Neutrophil (primary cell): ENCODE measurements around the gene MMP10.

ENCODE experiments used
- H3K27ac ChIP-seq: fragments of 200-600 bp; sonication (generic); 2 replicates; pipeline ENCODE4 v1.5.1; 2016; ENCODE audit warnings: mild to moderate bottlenecking, moderate library complexity
- H3K27me3 ChIP-seq: fragments of 200-600 bp; sonication (generic); 2 replicates; pipeline ENCODE4 v1.6.0; 2016; ENCODE audit warnings: mild to moderate bottlenecking
- H3K36me3 ChIP-seq: fragments of 200-600 bp; sonication (generic); 2 replicates; pipeline ENCODE4 v1.5.1; 2017
- H3K4me1 ChIP-seq, 2 experiments: fragments of 200-600 bp in 1 of 2; sonication (generic) in 1 of 2; 1 replicate in 1 of 2; 2 replicates in 1 of 2; pipeline versions ENCODE4 v1.5.1 to v1.6.1; 2013 to 2016; ENCODE audit warnings: low read depth in 1 of 2, low read length in 1 of 2, mild to moderate bottlenecking in 1 of 2, moderate library complexity in 1 of 2; ENCODE audit not compliant: control insufficient read depth in 1 of 2, insufficient read depth in 1 of 2
- H3K4me3 ChIP-seq, 2 experiments: fragments of 200-600 bp in 1 of 2; sonication (generic) in 1 of 2; 1 replicate in 1 of 2; 2 replicates in 1 of 2; pipeline ENCODE4 v1.5.1; 2013 to 2016; ENCODE audit warnings: low read depth in 1 of 2, low read length in 1 of 2, mild to moderate bottlenecking in 1 of 2, moderate library complexity in 1 of 2
- H3K9me3 ChIP-seq: fragments of 200-600 bp; sonication (generic); 2 replicates; pipeline ENCODE4 v1.5.1; 2016
- TF ChIP-seq, protein P1 (sequence below): fragments of 200-600 bp; sonication (generic); IDR thresholded peaks from 2 replicates; pipeline ENCODE4 v1.5.1; 2016; ENCODE audit warnings: antibody characterized with exemption

The MMP10 gene

DNA sequence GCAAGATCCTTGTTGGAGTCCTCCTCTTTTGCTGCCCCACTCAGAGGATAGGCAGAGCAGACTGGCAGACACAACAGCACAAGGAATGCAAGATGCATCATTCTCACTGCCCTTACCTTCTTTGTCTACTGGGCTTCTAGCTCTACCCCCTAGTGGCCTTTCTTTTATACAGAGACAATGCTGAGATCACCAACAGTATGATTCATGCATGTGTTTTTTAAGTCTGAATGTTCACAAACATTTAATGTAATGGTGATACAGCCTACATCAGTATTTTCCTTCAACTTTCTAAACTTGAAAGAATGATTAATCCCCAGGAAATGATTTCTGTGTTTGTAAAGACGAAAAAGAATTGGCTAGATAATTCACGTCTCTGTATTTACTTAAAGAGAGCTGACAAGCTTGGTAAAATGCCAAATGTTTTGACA lies at the start of gene MMP10:
Gene MMP10 (minus strand): TSS at position 138 of the 428 bp plus-strand sequence. CDS start 37 bp downstream, at position 101.
- no peaks in the 10 kb centered on the region for H3K9me3 ChIP-seq
- peaks cover 53% of the 10 kb centered on the region for H3K27me3 ChIP-seq
- no peaks in the 10 kb centered on the region for H3K36me3 ChIP-seq
- TF ChIP-seq, protein P1, sequence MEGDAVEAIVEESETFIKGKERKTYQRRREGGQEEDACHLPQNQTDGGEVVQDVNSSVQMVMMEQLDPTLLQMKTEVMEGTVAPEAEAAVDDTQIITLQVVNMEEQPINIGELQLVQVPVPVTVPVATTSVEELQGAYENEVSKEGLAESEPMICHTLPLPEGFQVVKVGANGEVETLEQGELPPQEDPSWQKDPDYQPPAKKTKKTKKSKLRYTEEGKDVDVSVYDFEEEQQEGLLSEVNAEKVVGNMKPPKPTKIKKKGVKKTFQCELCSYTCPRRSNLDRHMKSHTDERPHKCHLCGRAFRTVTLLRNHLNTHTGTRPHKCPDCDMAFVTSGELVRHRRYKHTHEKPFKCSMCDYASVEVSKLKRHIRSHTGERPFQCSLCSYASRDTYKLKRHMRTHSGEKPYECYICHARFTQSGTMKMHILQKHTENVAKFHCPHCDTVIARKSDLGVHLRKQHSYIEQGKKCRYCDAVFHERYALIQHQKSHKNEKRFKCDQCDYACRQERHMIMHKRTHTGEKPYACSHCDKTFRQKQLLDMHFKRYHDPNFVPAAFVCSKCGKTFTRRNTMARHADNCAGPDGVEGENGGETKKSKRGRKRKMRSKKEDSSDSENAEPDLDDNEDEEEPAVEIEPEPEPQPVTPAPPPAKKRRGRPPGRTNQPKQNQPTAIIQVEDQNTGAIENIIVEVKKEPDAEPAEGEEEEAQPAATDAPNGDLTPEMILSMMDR = no peak
- no peaks in the 10 kb centered on the region for H3K4me1 ChIP-seq
- no peak within 1 kb of the TSS for H3K27ac ChIP-seq
- no peak within 1 kb of the TSS for H3K4me3 ChIP-seq

DNA sequence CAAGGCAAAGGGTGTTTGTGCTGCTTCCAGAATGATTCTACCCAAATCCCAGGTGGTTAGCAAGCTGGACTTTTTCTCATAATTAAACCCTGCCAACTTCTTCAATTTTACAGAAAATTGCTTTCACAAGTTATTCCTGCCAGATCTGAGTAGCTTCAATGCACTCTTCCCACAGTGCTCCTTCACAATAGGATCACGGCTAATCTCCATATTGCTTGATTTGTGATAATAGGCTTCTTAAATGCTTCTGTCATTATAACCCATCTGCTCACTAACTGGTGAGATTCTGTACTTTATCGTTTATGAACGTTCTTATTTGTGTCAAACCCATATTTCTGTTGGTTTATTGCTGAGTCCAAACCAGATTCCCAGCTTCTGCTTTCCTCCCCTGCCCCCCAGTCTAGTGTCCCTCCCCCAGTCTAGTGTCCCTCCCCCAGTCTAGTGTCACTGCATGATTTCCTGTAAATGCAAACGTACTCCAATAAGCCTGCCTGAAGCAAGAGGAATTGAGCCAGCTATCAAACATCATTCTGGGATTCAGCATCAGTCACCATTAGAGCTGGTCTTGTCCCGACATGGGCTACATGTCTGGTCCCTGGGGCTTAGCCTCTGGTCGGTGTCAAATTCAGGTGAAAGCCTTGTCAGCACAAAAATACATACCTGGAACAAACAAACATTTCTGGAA lies 49.0 kb upstream of the MMP10 start:
- H3K27me3 ChIP-seq = peaks cover 57% of the 10 kb centered on the region
- H3K4me1 ChIP-seq = peaks cover 0 to 4% of the 10 kb centered on the region in 2 experiments
- no peaks in the 10 kb centered on the region for H3K9me3 ChIP-seq
- H3K27ac ChIP-seq = no peak overlapping the region
- no peak overlapping the region for H3K4me3 ChIP-seq
- no peaks in the 10 kb centered on the region for H3K36me3 ChIP-seq
- TF ChIP-seq, protein P1 = no peak

DNA sequence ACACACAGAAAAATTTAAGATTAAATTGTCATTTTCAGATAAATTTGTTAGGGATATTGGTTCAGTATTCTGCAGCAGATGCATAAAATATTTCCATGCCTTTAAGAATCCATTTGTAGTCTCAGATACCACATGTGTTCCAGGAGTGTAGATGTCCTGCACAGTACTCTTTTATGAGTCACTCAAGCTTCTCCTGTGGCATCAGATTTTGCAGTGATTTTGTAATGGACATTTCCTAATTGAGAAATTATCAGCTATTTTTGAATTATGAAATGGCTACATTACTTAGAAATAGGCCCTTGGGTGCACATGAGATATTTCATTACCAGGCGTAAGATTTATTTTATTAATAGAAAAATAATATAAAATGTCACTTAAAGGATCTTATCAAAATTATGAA lies 44.1 kb upstream of the MMP10 start:
- Histone ChIP-seq H3K27ac (no peak overlapping the region), H3K4me1 (peaks cover 0 to 5% of the 10 kb centered on the region in 2 experiments), H3K36me3 (no peaks in the 10 kb centered on the region), H3K4me3 (no peak overlapping the region), H3K9me3 (no peaks in the 10 kb centered on the region), H3K27me3 (peaks cover 15% of the 10 kb centered on the region)
- TF ChIP-seq, protein P1 = no peak

DNA sequence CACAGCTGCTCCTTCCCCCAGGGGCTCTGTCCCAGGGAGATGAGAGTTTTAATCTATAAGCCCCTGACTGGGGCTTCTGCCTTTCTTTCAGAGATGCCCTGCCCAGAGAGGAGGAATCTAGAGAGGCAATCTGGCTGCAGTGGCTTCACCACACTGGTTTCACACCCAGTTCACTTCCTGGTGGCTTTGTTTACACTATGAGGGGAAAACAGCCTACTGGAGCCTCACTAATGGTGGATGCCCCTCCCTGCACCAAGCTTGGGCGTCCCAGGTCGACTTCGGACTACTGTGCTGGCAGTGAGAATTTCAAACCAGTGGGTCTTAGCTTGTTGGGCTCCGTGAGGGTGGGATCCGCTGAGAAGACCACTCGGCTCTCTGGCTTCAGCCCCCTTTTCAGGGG lies 39.1 kb upstream of the MMP10 start:
- Histone ChIP-seq H3K4me3 (no peak overlapping the region), H3K36me3 (no peaks in the 10 kb centered on the region), H3K4me1 (peaks cover 0 to under 1% of the 10 kb centered on the region in 2 experiments), H3K9me3 (no peaks in the 10 kb centered on the region), H3K27me3 (peaks cover 7% of the 10 kb centered on the region), H3K27ac (no peak overlapping the region)
- TF ChIP-seq, protein P1 = no peak

DNA sequence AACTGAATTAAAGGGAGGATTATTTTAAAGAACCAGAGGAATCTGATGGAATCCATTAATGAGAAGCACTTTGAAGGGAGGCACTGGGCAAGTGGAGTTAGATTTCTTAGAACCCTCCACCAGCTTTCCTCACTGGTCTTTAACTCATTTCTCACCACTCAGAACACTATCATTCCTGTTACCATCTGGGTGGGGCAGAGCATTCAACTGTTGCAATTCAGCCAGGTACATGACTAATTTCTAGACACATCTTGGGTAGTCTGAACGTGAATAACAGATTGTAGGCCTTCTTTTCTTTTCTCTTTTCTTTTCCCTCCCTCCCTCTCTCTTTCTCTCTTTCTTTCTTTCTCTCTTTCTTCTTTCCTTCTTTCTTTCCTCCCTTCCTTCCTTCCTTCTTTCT lies 33.1 kb upstream of the MMP10 start:
- TF ChIP-seq, protein P1 = no peak
- Histone ChIP-seq H3K9me3 (no peaks in the 10 kb centered on the region), H3K4me1 (no peaks in the 10 kb centered on the region), H3K36me3 (no peaks in the 10 kb centered on the region), H3K4me3 (no peak overlapping the region), H3K27ac (no peak overlapping the region), H3K27me3 (peaks cover 19% of the 10 kb centered on the region)
